PC-9 (cell line): ENCODE results near the gene C12orf60. TPM values are rescaled to one million over a fixed set of nuclear protein-coding genes. Genes with fewer than 3 reads are reported as not detected.

Experiments used
- BruUV-seq: library from RNA; stranded (reverse); fragments of 400-500 nt; replicated peaks from 2 replicates; lab custom pipeline; 2021; lab: Mats Ljungman, UMichigan
- CTCF ChIA-PET: fragments of 300-600 bp; sonication (Branson Sonifier 250); formaldehyde crosslinking; loops from one replicate; lab custom pipeline; 2022; ENCODE audit warnings: antibody characterized with exemption; lab: Charles Lee
- POLR2A ChIA-PET: fragments of 300-600 bp; sonication (Branson Sonifier 250); formaldehyde crosslinking; loops from one replicate; lab custom pipeline; 2022; ENCODE audit warnings: antibody characterized with exemption; ENCODE audit not compliant: unreplicated experiment; lab: Charles Lee
- DNase-seq, 2 experiments: peaks; one replicate each; pipeline versions ENCODE4 v3.0.0 to v3.0.0-alpha.2; 2015 to 2022; ENCODE audit warnings: mixed read lengths in 1 of 2
- H2AFZ ChIP-seq: fragments of 200-600 bp; sonication (generic); 2 replicates; pipeline ENCODE4 v1.8.1; 2017; ENCODE audit warnings: antibody characterized with exemption
- H3F3A ChIP-seq: fragments of 200-600 bp; sonication (generic); 2 replicates; pipeline ENCODE4 v1.8.1; 2017; ENCODE audit warnings: antibody characterized with exemption, mild to moderate bottlenecking, low read depth; ENCODE audit not compliant: insufficient read depth
- H3K27ac ChIP-seq: fragments of 200-600 bp; sonication (generic); 2 replicates; pipeline ENCODE4 v1.6.1; 2016; ENCODE audit warnings: mixed run types
- H3K27me3 ChIP-seq: fragments of 200-600 bp; sonication (generic); 2 replicates; pipeline ENCODE4 v1.6.1; 2016; ENCODE audit warnings: low read depth, mixed run types; ENCODE audit not compliant: insufficient read depth
- H3K36me3 ChIP-seq: fragments of 200-600 bp; sonication (generic); 2 replicates; pipeline ENCODE4 v1.6.1; 2016; ENCODE audit warnings: low read depth, mixed run types
- H3K4me1 ChIP-seq: fragments of 200-600 bp; sonication (generic); replicated peaks from 2 replicates; pipeline ENCODE4 v1.6.1; 2016; ENCODE audit warnings: mixed run types; ENCODE audit not compliant: insufficient read depth
- H3K4me2 ChIP-seq: fragments of 200-600 bp; sonication (generic); 2 replicates; pipeline ENCODE4 v1.6.1; 2017; ENCODE audit warnings: mixed run types
- H3K4me3 ChIP-seq: fragments of 200-600 bp; sonication (generic); 2 replicates; pipeline ENCODE4 v1.6.1; 2016; ENCODE audit warnings: mixed run types
- H3K79me2 ChIP-seq: fragments of 200-600 bp; sonication (generic); 2 replicates; pipeline ENCODE4 v1.6.1; 2017; ENCODE audit warnings: low read depth, mixed run types
- H3K9me2 ChIP-seq: fragments of 200-600 bp; sonication (generic); 2 replicates; pipeline ENCODE4 v1.8.1; 2017; ENCODE audit warnings: mild to moderate bottlenecking; ENCODE audit not compliant: insufficient read depth
- H3K9me3 ChIP-seq: fragments of 200-600 bp; sonication (generic); 2 replicates; pipeline ENCODE4 v1.8.1; 2016; ENCODE audit warnings: low read depth; ENCODE audit not compliant: insufficient read depth
- H4K20me1 ChIP-seq: fragments of 200-600 bp; sonication (generic); 2 replicates; pipeline ENCODE4 v1.8.1; 2017; ENCODE audit not compliant: insufficient read depth
- CTCF ChIP-seq: fragments of 200-600 bp; sonication (generic); conservative IDR thresholded peaks from 2 replicates; pipeline ENCODE4 v1.6.1; 2017; ENCODE audit warnings: mixed run types, antibody characterized with exemption, mild to moderate bottlenecking, moderate library complexity
- EZH2 ChIP-seq: fragments of 200-600 bp; sonication (generic); IDR thresholded peaks from 2 replicates; pipeline ENCODE4 v1.8.0; 2017; ENCODE audit warnings: antibody characterized with exemption, low read depth
- intact Hi-C: fragments of 100-400 bp; cut with micrococcal nuclease; formaldehyde crosslinking; loops from one replicate; pipeline ENCODE4 v1.10.0; 2022; ENCODE audit not compliant: unreplicated experiment
- total RNA-seq: library from RNA; stranded (reverse); gene quantifications from 2 replicates; pipeline ENCODE4 v1.2.3, GENCODE V29; 2021

C12orf60 gene
- total RNA-seq, 1 experiment from 2014 or later, result 4.0 TPM

- CTCF ChIA-PET, result no interaction called here
Observed at GRCh38 chr12:14827043-14827442, 23.6 kb downstream of the C12orf60 start.

GRCh38 chr12:14828892-14829291, 25.4 kb downstream of the C12orf60 start:
- intact Hi-C loops, result no loop called here
- Histone ChIP-seq H2AFZ (no peak overlapping the region), H3K27ac (no peak overlapping the region), H4K20me1 (no peaks in the 10 kb centered on the region), H3F3A (no peaks in the 10 kb centered on the region), H3K27me3 (no peaks in the 10 kb centered on the region), H3K36me3 (no peaks in the 10 kb centered on the region), H3K4me3 (no peak overlapping the region), H3K79me2 (no peaks in the 10 kb centered on the region), H3K4me1 (no peaks in the 10 kb centered on the region), H3K9me2 (no peaks in the 10 kb centered on the region), H3K9me3 (no peaks in the 10 kb centered on the region), H3K4me2 (no peak overlapping the region)
- TF ChIP-seq EZH2 (no peak), CTCF (no peak)
- CTCF ChIA-PET, result no interaction called here
- POLR2A ChIA-PET, result interaction anchor here (0.7 kb wide), 1 partner anchor 18 kb away, joined by 6 read pairs; no protein-coding TSS in a partner anchor
- DNase-seq, result no peak
- BruUV-seq, result no TSS peak

More at GRCh38 chr12:14827043-14827442, 23.6 kb downstream of the C12orf60 start:
- POLR2A ChIA-PET, result interaction anchor here (0.7 kb wide), 1 partner anchor 462 kb away, joined by 6 read pairs; no protein-coding TSS in a partner anchor
- no peak for DNase-seq
- BruUV-seq, result no TSS peak
- Histone ChIP-seq H3K9me2 (no peaks in the 10 kb centered on the region), H2AFZ (no peak overlapping the region), H3K9me3 (no peaks in the 10 kb centered on the region), H3K27me3 (no peaks in the 10 kb centered on the region), H3F3A (no peaks in the 10 kb centered on the region), H3K4me2 (no peak overlapping the region), H3K4me3 (no peak overlapping the region), H4K20me1 (no peaks in the 10 kb centered on the region), H3K27ac (no peak overlapping the region), H3K4me1 (no peaks in the 10 kb centered on the region), H3K36me3 (no peaks in the 10 kb centered on the region), H3K79me2 (no peaks in the 10 kb centered on the region)
- TF ChIP-seq EZH2, result no peak
- TF ChIP-seq CTCF, result no peak
- intact Hi-C loops, result no loop called here

GRCh38 chr12:14833336-14833735, 29.9 kb downstream of the C12orf60 start:
- ChIA-PET POLR2A (no interaction called here), CTCF (no interaction called here)
- Histone ChIP-seq H3K9me3 (no peaks in the 10 kb centered on the region), H4K20me1 (no peaks in the 10 kb centered on the region), H3K27ac (no peak overlapping the region), H3K4me1 (peaks cover 35% of the 10 kb centered on the region), H3F3A (peaks cover 34% of the 10 kb centered on the region), H3K9me2 (no peaks in the 10 kb centered on the region; the same call in 1 of the 2 replicates), H3K4me3 (no peak overlapping the region), H2AFZ (no peak overlapping the region), H3K36me3 (no peaks in the 10 kb centered on the region), H3K4me2 (no peak overlapping the region), H3K79me2 (no peaks in the 10 kb centered on the region), H3K27me3 (no peaks in the 10 kb centered on the region)
- BruUV-seq, result no TSS peak
- no peak for TF ChIP-seq CTCF
- TF ChIP-seq EZH2, result no peak
- intact Hi-C loops, result no loop called here
- DNase-seq, result no peak
